GM18498 (cell line): ENCODE measurements around the gene NFXL1.
"Not testable (repeated sequence)": the region's sequence is repeated elsewhere in the genome, so short reads cannot be mapped to it uniquely, and the experiment has no call there.

ENCODE experiments used
- ATAC-seq: cut with Tn5 transposase; IDR thresholded peaks from one replicate; pipeline ENCODE4 v1.9.1; 2021; ENCODE audit warnings: mild to moderate bottlenecking, moderate library complexity; ENCODE audit not compliant: unreplicated experiment

NFXL1 gene

GRCh38 chr4:47914220-47914925, at the start of gene NFXL1:
NFXL1 (minus strand) TSS chr4:47914583; CDS start chr4:47914203, 380 bp downstream.
- ATAC-seq: peak; percentile 98

- ATAC-seq: no peak
Observed at GRCh38 chr4:47954677-47955076, 40.3 kb upstream of the NFXL1 start.

- no peak for ATAC-seq
Observed at GRCh38 chr4:47954245-47954644, 39.9 kb upstream of the NFXL1 start.

DNA sequence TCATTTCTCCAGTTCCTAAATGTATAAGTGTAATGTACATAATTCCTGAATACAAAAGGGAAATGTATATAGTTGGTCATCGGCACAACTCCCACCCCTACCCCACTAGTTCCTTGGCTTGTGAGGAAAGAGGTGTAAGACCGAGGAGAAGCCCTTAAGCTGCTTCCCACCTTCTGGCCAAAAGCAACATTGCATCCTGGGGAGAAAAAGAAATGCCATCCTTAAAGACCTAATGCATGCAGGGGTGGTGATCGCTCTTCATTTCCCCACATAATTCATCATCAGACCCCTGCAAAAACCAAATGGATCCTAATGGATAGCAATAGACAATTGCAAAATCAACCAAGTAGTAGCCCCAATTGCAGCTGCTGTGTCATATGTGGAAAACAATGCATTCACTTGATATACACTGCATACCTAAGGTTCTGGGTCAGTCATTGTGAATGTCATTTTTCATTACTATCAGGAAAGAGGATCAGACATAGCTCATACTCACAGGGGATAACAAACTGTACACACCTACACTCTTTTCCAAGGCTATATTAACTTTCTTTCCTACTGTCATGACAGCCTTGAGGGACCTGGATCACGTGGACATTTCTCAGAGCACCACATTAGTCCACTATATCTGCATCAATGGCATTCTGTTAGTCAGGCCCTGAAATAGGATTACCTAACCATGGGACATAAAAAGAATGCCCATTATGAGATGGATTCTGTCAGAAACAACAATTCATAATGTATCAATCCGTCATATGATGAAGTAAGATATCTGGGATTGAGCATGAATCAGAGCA, 31.7 kb upstream of the NFXL1 start:
- ATAC-seq: no peak

DNA sequence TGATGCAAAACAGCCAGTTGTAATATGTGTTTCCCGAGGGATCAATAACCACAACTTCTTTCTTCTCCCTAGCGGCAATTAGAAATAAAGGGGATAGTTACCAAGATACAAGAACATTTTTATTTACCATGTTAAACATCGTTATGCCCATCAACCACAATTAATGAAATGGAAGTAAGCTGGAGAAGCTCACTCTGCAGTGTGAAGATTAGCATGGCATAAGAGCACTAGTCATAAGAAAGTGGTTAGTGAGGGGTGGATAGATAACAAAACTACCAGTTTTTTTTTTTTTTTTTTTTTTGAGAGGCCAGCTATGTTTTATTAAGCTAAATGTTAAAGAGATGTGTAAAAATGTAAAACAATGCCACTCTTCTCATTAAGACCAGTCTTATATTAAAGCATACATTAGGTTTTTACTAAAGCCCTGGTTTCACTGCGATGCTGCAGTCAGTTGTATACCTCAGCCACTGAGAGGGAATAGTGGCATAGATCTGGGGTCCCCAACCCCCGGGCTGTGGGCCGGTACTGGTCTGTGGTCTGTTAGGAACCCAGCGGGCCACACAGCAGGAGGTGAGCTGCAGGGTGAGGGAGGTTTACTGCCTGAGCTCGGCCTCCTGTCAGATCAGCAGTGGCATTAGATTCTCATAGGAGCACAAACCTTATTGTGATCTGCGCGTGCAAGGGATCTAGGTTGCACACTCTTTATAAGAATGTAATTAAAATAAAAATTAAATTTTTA, 27.9 kb upstream of the NFXL1 start:
- no peak for ATAC-seq

- ATAC-seq: no peak
Observed at GRCh38 chr4:47939456-47939855, 25.1 kb upstream of the NFXL1 start.

DNA sequence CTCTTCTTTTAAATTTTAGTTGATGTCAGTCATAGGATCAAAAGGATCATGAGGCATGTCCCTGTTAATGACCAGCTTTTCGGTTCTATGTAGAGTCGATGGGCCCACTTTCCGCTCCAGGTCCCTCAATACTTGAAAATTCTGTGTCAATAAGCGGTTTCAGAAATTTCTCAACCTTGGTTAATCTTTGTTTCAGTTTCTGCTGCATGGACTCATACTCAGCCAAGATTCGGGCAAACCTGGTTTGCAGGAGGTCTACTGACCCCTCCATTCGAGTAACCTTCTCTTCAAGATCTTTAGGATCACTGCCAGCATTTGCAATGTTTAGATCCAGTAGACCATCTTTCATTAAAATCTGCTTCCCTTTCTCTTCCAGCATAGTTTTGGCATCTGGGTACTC, 22.0 kb upstream of the NFXL1 start:
- ATAC-seq: no peak

DNA sequence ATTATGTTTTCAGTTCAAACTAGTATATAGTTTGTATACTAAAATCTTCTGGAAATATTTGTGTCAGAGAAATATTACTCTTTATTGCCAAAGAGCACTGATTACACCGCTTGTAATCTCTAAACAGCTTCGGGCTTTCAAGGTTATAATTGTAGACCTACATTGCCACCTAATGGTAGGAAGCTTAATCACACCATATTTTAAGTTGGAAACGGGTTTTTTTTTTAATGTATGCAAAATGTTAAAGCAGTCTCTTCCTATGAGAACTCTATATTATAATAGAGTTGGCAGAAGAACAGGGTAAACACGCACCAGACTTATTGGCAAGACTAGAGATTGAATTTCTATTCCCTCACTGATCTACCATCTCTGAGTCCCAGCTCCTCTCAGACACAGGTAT, 19.5 kb upstream of the NFXL1 start:
- peak; percentile 76 for ATAC-seq

GRCh38 chr4:47930971-47931804, 16.8 kb upstream of the NFXL1 start:
- ATAC-seq: no peak

- ATAC-seq: no peak
Observed at GRCh38 chr4:47929682-47930201, 15.4 kb upstream of the NFXL1 start.

- peak; percentile 98 for ATAC-seq
Observed at GRCh38 chr4:47926667-47927258, 12.4 kb upstream of the NFXL1 start.

GRCh38 chr4:47923261-47923608, 8.9 kb upstream of the NFXL1 start:
- ATAC-seq: not testable (repeated sequence)

DNA sequence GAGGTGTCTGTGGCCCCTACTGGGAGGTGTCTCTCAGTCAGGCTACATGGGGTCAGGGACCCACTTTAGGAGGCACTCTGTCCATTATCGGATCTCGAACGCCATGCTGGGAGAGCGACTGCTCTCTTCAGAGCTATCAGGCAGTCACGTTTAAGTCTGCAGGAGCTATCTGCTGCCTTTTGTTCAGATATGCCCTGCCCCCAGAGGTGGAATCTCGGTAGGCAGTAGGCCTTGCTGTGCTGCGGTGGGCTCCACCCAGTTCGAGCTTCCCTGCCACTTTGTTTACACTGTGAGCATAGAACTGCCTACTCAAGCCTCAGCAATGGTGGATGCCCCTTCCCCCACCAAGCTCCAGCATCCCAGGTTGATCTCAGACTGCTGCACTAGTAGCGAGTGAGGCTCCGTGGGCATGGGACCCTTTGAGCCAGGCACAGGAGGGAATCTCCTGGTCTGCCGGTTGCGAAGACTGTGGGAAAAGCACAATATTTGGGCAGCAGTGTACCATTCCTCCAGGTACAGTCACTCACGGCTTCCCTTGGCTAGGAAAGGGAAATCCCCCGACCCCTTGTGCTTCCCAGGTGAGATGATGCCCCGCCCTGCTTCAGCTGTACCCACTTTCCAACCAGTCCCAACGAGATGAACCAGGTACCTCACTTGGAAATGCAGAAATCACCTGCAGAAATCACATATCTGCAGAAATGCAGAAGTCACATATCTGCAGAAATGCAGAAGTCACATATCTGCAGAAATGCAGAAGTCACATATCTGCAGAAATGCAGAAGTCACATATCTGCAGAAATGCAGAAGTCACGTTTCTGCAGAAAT, 8.3 kb upstream of the NFXL1 start:
- ATAC-seq: not testable (repeated sequence)

- ATAC-seq: not testable (repeated sequence)
Observed at GRCh38 chr4:47917163-47917562, 2.8 kb upstream of the NFXL1 start.

GRCh38 chr4:47915378-47915777, 995 bp upstream of the NFXL1 start:
- no peak for ATAC-seq

DNA sequence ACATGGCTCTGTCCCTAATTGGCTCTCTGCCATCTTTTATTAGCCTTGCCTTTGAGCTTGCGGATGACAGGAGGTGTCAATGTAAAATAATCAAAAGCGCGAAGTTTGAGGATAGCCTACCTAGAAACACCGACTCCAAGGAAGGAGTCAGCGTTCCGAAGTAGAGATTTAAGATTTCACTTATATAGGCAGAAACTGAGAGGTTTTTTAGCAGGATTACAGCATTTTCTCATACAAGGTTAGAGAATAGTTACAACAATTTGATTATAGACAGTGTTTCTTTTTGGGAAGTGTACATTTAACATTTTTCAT, 499 bp upstream of the NFXL1 start:
- peak; percentile 23 for ATAC-seq

- peak; percentile 30 for ATAC-seq
Observed at GRCh38 chr4:47913861-47914219, 543 bp downstream of the NFXL1 start.

- no peak for ATAC-seq
Observed at GRCh38 chr4:47913330-47913729, 1.1 kb downstream of the NFXL1 start.

DNA sequence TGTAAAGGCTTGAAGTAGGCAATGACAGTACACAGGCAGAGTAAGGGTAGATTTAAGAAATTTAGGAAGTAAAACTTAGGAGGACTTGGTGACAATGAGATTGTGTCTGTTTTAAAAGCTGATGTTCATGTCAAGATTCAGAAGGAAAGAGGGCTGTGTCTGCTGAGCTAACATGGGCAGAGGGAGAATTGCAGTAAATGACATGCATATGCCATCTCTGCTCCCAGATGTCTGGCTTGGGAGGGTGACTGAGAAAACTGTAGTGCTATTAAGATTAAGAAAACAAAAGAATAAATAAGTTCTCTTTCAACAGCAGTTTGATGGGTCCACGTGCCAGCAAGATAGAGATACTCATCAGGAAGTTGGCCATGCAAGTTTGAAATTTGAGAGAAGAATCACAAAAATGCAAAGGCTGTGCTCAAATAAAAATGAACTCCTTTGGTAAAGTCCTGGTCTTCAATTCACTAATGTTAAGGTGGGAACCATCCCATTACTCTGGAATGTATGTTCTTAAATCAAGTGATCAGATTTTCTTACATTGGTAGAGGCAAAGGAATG, 7.2 kb downstream of the NFXL1 start:
- no peak for ATAC-seq
